Panc1 (cell line): Measurements from ENCODE around the gene ADARB1. TPM values are rescaled to one million over a fixed set of nuclear protein-coding genes. Genes with fewer than 3 reads are reported as not detected.

Experiments
- ATAC-seq: fragments of 200-7000 bp; cut with Tn5 transposase; 2 replicates; pipeline ENCODE4 v1.9.1; 2020; ENCODE audit warnings: mild to moderate bottlenecking, moderate library complexity
- BruUV-seq: library from RNA; stranded (reverse); fragments of 400-500 nt; replicated peaks from 2 replicates; lab custom pipeline; 2021; lab: Mats Ljungman, UMichigan
- CTCF ChIA-PET: fragments of 300-600 bp; sonication (Branson Sonifier 250); formaldehyde crosslinking; loops from one replicate; lab custom pipeline; 2022; ENCODE audit warnings: antibody characterized with exemption; lab: Charles Lee
- POLR2A ChIA-PET: fragments of 300-600 bp; sonication (Branson Sonifier 250); formaldehyde crosslinking; loops from one replicate; lab custom pipeline; 2022; ENCODE audit warnings: antibody characterized with exemption; lab: Charles Lee
- DNase-seq: peaks from one replicate; pipeline ENCODE4 v3.0.0-alpha.2; 2010; ENCODE audit warnings: low read depth, low spot score
- H3K27ac ChIP-seq: 2 replicates; pipeline ENCODE4 v1.5.1; 2011; ENCODE audit warnings: mild to moderate bottlenecking, low read length, inconsistent platforms
- H3K27me3 ChIP-seq: fragments of 200-500 bp; sonication (Bioruptor generic); 2 replicates; pipeline ENCODE4 v1.6.0; 2014; ENCODE audit warnings: low read length, inconsistent platforms; ENCODE audit not compliant: control insufficient read depth, insufficient read depth
- H3K36me3 ChIP-seq: fragments of 200-500 bp; sonication (Bioruptor generic); 2 replicates; pipeline ENCODE4 v1.5.1; 2014; ENCODE audit warnings: inconsistent platforms, mild to moderate bottlenecking, low read length, moderate library complexity; ENCODE audit not compliant: control insufficient read depth, insufficient read depth
- H3K4me1 ChIP-seq: 2 replicates; pipeline ENCODE4 v1.5.1; 2011; ENCODE audit warnings: inconsistent platforms, mild to moderate bottlenecking, low read length, moderate library complexity; ENCODE audit not compliant: control insufficient read depth, insufficient read depth
- H3K4me3 ChIP-seq, 2 experiments: 2 replicates each; pipeline ENCODE4 v1.5.1; 2011 to 2012; ENCODE audit warnings: low read depth in 2 of 2, low read length in 2 of 2, mild to moderate bottlenecking in 2 of 2, inconsistent platforms in 1 of 2, moderate library complexity in 1 of 2
- H3K9me3 ChIP-seq: fragments of 200-500 bp; sonication (Bioruptor generic); 2 replicates; pipeline ENCODE4 v1.5.1; 2014; ENCODE audit warnings: low read depth, mild to moderate bottlenecking, inconsistent platforms, low read length, moderate library complexity; ENCODE audit not compliant: control insufficient read depth, insufficient read depth
- POLR2AphosphoS5 ChIP-seq: IDR thresholded peaks from 2 replicates; pipeline ENCODE4 v1.6.1; 2012; ENCODE audit warnings: mild to moderate bottlenecking, low read depth, low read length, moderate library complexity
- SIN3A ChIP-seq: IDR thresholded peaks from 2 replicates; pipeline ENCODE4 v1.6.1; 2012; ENCODE audit warnings: low read depth, mild to moderate bottlenecking, low read length, moderate library complexity, borderline replicate concordance; ENCODE audit not compliant: insufficient read depth
- TCF7L2 ChIP-seq: IDR thresholded peaks from 2 replicates; pipeline ENCODE4 v1.6.1; 2011; ENCODE audit warnings: mild to moderate bottlenecking, low read depth, low read length, inconsistent platforms
- in situ Hi-C: cut with HindIII; loops from 2 replicates; pipeline ENCODE4 v1.10.0; 2016; ENCODE audit warnings: low sequenced_read_pairs, low pct_unique_long_range_greater_than_20kb
- intact Hi-C: fragments of 100-400 bp; cut with micrococcal nuclease; formaldehyde crosslinking; loops from one replicate; pipeline ENCODE4 v1.10.0; 2022; ENCODE audit not compliant: unreplicated experiment
- total RNA-seq: library from RNA; stranded (reverse); gene quantifications from one replicate; pipeline ENCODE4 v1.2.1, GENCODE V29; 2021; ENCODE audit not compliant: unreplicated experiment
- TF ChIP-seq, protein P1 (sequence below), 2 experiments: IDR thresholded peaks; 2 replicates each; pipeline ENCODE4 v1.6.1; 2011 to 2012; ENCODE audit warnings: low read depth in 2 of 2, control low read depth in 1 of 2, low read length in 1 of 2, mild to moderate bottlenecking in 1 of 2, moderate library complexity in 1 of 2; ENCODE audit not compliant: insufficient read depth in 1 of 2
- TF ChIP-seq, protein P2 (sequence below): fragments of 450-650 bp; IDR thresholded peaks from 2 replicates; pipeline ENCODE4 v1.5.1; 2017; ENCODE audit warnings: mild to moderate bottlenecking

The ADARB1 gene
- total RNA-seq, 1 experiment from 2014 or later, result 15.0 TPM

DNA sequence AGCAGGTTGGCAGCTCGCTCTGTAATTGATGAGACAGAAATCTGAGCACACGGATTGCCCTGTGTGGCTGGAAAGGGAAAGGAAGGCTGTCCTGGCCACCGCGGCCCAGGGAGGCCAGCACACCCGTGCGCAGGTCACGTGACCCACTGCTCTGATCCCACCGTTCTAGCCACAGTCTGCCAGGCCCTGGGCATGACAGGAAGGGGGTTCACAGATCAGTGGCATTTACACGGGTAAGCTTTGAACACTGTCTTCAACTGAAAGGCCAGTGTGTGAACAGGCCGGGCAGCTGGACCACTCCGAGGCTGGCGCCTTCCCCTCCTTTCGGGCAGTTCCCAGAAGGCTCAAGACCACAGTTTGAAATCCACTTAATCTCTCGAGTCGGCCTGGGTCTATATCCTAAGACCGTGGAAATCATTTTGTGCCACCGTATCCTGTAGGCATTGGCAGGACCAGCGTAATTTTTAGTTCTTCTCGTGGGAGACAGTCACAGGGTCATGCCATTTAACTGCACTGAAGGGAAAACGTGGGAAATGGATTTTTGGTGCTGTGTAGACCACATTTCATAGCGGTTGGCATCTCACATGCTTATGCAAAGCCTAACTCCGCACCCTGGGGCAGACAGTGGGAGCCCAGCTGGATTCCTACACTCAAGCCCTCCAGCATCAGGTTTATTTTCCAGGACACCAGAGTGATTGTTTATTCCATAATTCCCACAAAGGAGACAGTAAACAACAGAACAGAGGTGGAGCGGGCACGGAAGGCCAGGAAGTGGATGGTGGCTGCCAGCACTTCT, 3.1 kb upstream of the ADARB1 start:
- POLR2A ChIA-PET, result no interaction called here
- H3K27ac ChIP-seq, result no peak overlapping the region
- peaks cover 9% of the 10 kb centered on the region for H3K4me1 ChIP-seq
- DNase-seq (no peak), ATAC-seq (no peak)
- no peaks in the 10 kb centered on the region for H3K9me3 ChIP-seq
- H3K27me3 ChIP-seq, result no peaks in the 10 kb centered on the region
- CTCF ChIA-PET, result no interaction called here
- H3K36me3 ChIP-seq, result no peaks in the 10 kb centered on the region
- H3K4me3 ChIP-seq, result no peak overlapping the region
- intact Hi-C loops (no loop called here), in situ Hi-C loops (no loop called here)
- no TSS peak for BruUV-seq
- TF ChIP-seq, protein P1, sequence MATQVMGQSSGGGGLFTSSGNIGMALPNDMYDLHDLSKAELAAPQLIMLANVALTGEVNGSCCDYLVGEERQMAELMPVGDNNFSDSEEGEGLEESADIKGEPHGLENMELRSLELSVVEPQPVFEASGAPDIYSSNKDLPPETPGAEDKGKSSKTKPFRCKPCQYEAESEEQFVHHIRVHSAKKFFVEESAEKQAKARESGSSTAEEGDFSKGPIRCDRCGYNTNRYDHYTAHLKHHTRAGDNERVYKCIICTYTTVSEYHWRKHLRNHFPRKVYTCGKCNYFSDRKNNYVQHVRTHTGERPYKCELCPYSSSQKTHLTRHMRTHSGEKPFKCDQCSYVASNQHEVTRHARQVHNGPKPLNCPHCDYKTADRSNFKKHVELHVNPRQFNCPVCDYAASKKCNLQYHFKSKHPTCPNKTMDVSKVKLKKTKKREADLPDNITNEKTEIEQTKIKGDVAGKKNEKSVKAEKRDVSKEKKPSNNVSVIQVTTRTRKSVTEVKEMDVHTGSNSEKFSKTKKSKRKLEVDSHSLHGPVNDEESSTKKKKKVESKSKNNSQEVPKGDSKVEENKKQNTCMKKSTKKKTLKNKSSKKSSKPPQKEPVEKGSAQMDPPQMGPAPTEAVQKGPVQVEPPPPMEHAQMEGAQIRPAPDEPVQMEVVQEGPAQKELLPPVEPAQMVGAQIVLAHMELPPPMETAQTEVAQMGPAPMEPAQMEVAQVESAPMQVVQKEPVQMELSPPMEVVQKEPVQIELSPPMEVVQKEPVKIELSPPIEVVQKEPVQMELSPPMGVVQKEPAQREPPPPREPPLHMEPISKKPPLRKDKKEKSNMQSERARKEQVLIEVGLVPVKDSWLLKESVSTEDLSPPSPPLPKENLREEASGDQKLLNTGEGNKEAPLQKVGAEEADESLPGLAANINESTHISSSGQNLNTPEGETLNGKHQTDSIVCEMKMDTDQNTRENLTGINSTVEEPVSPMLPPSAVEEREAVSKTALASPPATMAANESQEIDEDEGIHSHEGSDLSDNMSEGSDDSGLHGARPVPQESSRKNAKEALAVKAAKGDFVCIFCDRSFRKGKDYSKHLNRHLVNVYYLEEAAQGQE (IDR thresholded peaks at IDR 0.05; ENCODE audit: insufficient read depth in 1 of 2, low read depth in 2 of 2, low read length in 1 of 2), result no peak
- no peak for TF ChIP-seq SIN3A
- no peak for TF ChIP-seq POLR2AphosphoS5
- TF ChIP-seq TCF7L2, result no peak
- TF ChIP-seq, protein P2, sequence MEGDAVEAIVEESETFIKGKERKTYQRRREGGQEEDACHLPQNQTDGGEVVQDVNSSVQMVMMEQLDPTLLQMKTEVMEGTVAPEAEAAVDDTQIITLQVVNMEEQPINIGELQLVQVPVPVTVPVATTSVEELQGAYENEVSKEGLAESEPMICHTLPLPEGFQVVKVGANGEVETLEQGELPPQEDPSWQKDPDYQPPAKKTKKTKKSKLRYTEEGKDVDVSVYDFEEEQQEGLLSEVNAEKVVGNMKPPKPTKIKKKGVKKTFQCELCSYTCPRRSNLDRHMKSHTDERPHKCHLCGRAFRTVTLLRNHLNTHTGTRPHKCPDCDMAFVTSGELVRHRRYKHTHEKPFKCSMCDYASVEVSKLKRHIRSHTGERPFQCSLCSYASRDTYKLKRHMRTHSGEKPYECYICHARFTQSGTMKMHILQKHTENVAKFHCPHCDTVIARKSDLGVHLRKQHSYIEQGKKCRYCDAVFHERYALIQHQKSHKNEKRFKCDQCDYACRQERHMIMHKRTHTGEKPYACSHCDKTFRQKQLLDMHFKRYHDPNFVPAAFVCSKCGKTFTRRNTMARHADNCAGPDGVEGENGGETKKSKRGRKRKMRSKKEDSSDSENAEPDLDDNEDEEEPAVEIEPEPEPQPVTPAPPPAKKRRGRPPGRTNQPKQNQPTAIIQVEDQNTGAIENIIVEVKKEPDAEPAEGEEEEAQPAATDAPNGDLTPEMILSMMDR, result no peak

DNA sequence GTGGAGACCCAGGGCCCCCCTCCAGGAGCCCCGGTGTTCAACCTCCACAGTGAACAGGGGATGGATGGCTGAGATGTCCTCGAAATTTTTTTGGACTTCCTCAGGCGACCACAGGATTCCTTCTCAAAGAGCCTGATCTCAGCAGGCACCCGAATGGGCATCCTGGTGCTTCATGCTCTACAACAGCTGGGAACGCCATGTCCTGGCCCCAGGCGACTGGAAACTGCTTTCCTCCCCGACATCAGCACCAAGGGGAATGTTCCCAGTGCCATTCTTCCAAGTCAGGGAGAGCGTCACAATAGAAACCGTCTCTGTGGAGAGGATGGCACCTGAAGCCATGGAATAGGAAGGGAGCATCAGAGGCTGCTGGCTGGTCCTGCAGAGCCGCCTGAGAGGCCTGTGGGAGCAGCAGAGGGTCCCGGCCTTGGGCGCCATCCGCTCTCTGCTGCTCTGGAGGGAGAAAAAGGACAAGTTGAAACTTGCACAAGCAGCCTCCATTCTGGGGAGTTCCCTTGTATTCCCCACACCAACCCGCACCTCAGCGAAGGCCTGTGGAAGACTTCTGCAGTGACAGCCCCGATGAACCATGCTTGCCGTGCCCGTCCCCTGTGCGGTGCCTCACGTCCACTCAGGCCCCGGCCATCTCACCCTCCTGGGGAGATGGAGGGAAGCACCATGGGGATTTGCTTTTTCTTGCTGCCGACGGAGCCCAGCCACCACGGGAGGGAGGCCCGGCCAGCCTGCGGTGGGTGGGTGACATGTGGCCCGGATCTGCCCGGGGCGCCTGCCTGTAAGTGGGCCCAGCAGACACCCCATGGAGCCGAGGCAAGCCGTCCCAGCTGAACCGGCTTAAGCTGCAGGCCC, 2.3 kb upstream of the ADARB1 start:
- CTCF ChIA-PET, result no interaction called here
- in situ Hi-C loops, result no loop called here
- H3K4me1 ChIP-seq, result peaks cover 11% of the 10 kb centered on the region
- H3K27me3 ChIP-seq, result no peaks in the 10 kb centered on the region
- TF ChIP-seq TCF7L2 (no peak), SIN3A (no peak), POLR2AphosphoS5 (no peak)
- TF ChIP-seq, protein P2, result no peak
- TF ChIP-seq, protein P1 (IDR thresholded peaks at IDR 0.05; ENCODE audit: insufficient read depth in 1 of 2, low read depth in 2 of 2, low read length in 1 of 2), result no peak
- ATAC-seq, result no peak
- no TSS peak for BruUV-seq
- no peak for DNase-seq
- POLR2A ChIA-PET, result no interaction called here
- no peaks in the 10 kb centered on the region for H3K36me3 ChIP-seq
- no peak overlapping the region for H3K27ac ChIP-seq
- no peaks in the 10 kb centered on the region for H3K9me3 ChIP-seq
- no peak overlapping the region for H3K4me3 ChIP-seq
- intact Hi-C loops, result no loop called here
